Heart right ventricle (tissue), 16 donors: ENCODE data around the gene DGKE. TPM values are rescaled to one million over a fixed set of nuclear protein-coding genes. Genes with fewer than 3 reads are reported as not detected.
A peak's percentile ranks its signal among the peaks of the same experiment; 100 is the strongest.

Source experiments
- ATAC-seq, 8 donors: fragments of 200-7000 bp; cut with Tn5 transposase; one replicate each; pipeline ENCODE4 v1.9.1; 2020; ENCODE audit warnings: mild to moderate bottlenecking in 8 of 8, moderate library complexity in 8 of 8, moderate number of reproducible peaks in 1 of 8
- DNase-seq, 2 donors: peaks; one replicate each; pipeline ENCODE4 v3.0.0-alpha.2; 2020
- H3K27ac ChIP-seq, 10 donors: fragments of 200-600 bp; sonication (generic) in 2 of 10; one replicate each; pipeline versions ENCODE4 v1.5.0 to v1.8.0; 2020 to 2022; ENCODE audit warnings: mild to moderate bottlenecking in 3 of 10
- H3K27me3 ChIP-seq, 7 donors: fragments of 200-600 bp; one replicate each; pipeline ENCODE4 v1.8.0; 2021 to 2022; ENCODE audit warnings: mild to moderate bottlenecking in 2 of 7
- H3K36me3 ChIP-seq, 9 donors: fragments of 200-600 bp; sonication (generic) in 1 of 9; one replicate each; pipeline versions ENCODE4 v1.5.0 to v1.8.0; 2020 to 2022; ENCODE audit warnings: mild to moderate bottlenecking in 2 of 9
- H3K4me1 ChIP-seq, 9 donors: fragments of 200-600 bp; sonication (generic) in 1 of 9; one replicate each; pipeline versions ENCODE4 v1.5.0 to v1.8.0; 2020 to 2022; ENCODE audit warnings: mild to moderate bottlenecking in 4 of 9
- H3K4me3 ChIP-seq, 10 donors: fragments of 200-600 bp; sonication (generic) in 2 of 10; one replicate each; pipeline versions ENCODE4 v1.5.0 to v1.8.0; 2020 to 2022; ENCODE audit warnings: mild to moderate bottlenecking in 7 of 10, moderate library complexity in 2 of 10
- H3K9me3 ChIP-seq, 11 donors: fragments of 200-600 bp in 10 of 11; sonication (generic) in 2 of 11; one replicate each; pipeline versions ENCODE4 v1.5.0 to v1.8.0; 2013 to 2022; ENCODE audit warnings: mild to moderate bottlenecking in 2 of 11, control low read depth in 1 of 11, moderate library complexity in 1 of 11
- CTCF ChIP-seq, 9 donors: fragments of 200-600 bp; sonication (generic) in 2 of 9; IDR thresholded peaks; one replicate each; pipeline versions ENCODE4 v1.5.0 to v1.8.0; 2021 to 2022; ENCODE audit warnings: antibody characterized with exemption in 9 of 9, mild to moderate bottlenecking in 5 of 9, moderate library complexity in 1 of 9
- WGBS, 2 donors: extraction: QIAGEN DNeasy Blood & Tissue Kit; methylation state at CpG; one replicate each; pipeline ENCODE4 v1.1.7; 2013; ENCODE audit warnings: inconsistent platforms in 1 of 2; 5-methylcytosine and 5-hydroxymethylcytosine counted together
- intact Hi-C, 10 donors: fragments of 100-400 bp; cut with DNase I; formaldehyde crosslinking; loops; one replicate each; pipeline versions ENCODE4 v1.11.1 to v1.14.2; 2022
- polyA plus RNA-seq, 2 donors: library from polyadenylated mRNA; stranded (reverse); fragments of 200-250 nt; gene quantifications; one replicate each; pipeline ENCODE4 v1.2.3, GENCODE V29; 2013
- total RNA-seq, 10 donors: library from RNA; stranded (reverse); fragmentation: NEBNext Ultra II Directional in 3 of 10; extraction: Animal tissue kit (Norgen Biotek cat#: 25700) in 3 of 10; gene quantifications; one replicate each; pipeline versions ENCODE4 v1.2.1 to v1.2.4, GENCODE V29; 2021 to 2023
- donor health status: Arrhythmogenic right ventricular cardiomyopathy.
- donor health status: ischemic (EF 13 %, LVEDD 7.1; RV severe dilation, severe dysfunction).
- donor health status: healthy with polysubstance abuse.
- donor health status: DM: no; HTN: yes; CAD: no.
- donor health status: DM: no; HTN: no; CAD: no.
- donor health status: ischemic (EF 25% LVEDD 6.9; RV normal size, moderate dysfunction).
- donor health status: ischemic (EF 25% LVEDD 5.7; RV mildly dilated, moderate dysfunction).
- donor health status: healthy.
- donor health status: DM: yes; HTN: yes; CAD: no.
- donor health status: Ischemic cardiomyopathy.
- donor health status: ischemic (EF 35%, LVEDD 5.7; RV mildly dilated, moderate dysfunction).
- donor health status: nonischemic (EF 11% LVEDD 7.7; RV severe dilation, severe dysfunction).
- donor health status: DM: yes; HTN: yes; CAD: no.
- donor health status: PGD.
- donor health status: ischemic (EF 29% LVEDD 5.4; RV normal size, mild dysfunction).
- donor health status: nonischemic (EF 23%, LVEDD 6.1; RV moderate dilation, normal function).

The DGKE gene
- total and polyA plus RNA-seq, 12 donors = 0.71 to 5.3 (median 2.7) TPM

- ATAC-seq (peak in 6 of 8 donors; percentile 34 to 64 (median 42)), DNase-seq (peak; percentile 24 to 55)
- no peak for TF ChIP-seq CTCF (IDR thresholded peaks at IDR 0.05)
- Histone ChIP-seq H3K27ac (peak overlapping the region in 3 of 10 donors; percentile 29 to 95 (median 43)), H3K36me3 (peaks cover 0 to 75% (median 40%) of the 10 kb centered on the region in 9 donors), H3K9me3 (peaks cover 0 to 4% (median 0%) of the 10 kb centered on the region in 11 donors), H3K4me1 (peaks cover 5 to 63% (median 42%) of the 10 kb centered on the region in 9 donors), H3K27me3 (no peaks in the 10 kb centered on the region), H3K4me3 (no peak overlapping the region)
- intact Hi-C loops = no loop called here
- WGBS, 2 donors = 59 to 80% methylated on average over 9 of the region's 9 CpGs
These were observed 74.1 kb downstream of the DGKE start for GRCh38 chr17:56908001-56908542.

GRCh38 chr17:56909742-56910508, 76.0 kb downstream of the DGKE start:
- Histone ChIP-seq H3K27me3 (no peaks in the 10 kb centered on the region), H3K27ac (peak overlapping the region in 9 of 10 donors; percentile 47 to 95 (median 91)), H3K9me3 (no peaks in the 10 kb centered on the region), H3K36me3 (peaks cover 0 to 57% (median 27%) of the 10 kb centered on the region in 9 donors), H3K4me3 (peak overlapping the region in 6 of 10 donors; percentile 15 to 98 (median 78)), H3K4me1 (peaks cover 5 to 63% (median 46%) of the 10 kb centered on the region in 9 donors)
- TF ChIP-seq CTCF (IDR thresholded peaks at IDR 0.05) = no peak
- 51 to 71% methylated on average over 6 of the region's 6 CpGs for WGBS, 2 donors
- ATAC-seq (peak in 5 of 8 donors; percentile 3 to 52 (median 8)), DNase-seq (peak in 1 of 2 donors; percentile 29)
- intact Hi-C loops = loop anchor here in 3 of 10 donors (5.0 kb wide), 3 partner anchors 73 to 88 kb away; partner anchors contain the start of genes C17orf67 (in 1 of the 3) and DGKE (in 1 of the 3)

- ATAC-seq (no peak), DNase-seq (no peak)
- H3K36me3 ChIP-seq = peaks cover 0 to 49% (median 23%) of the 10 kb centered on the region in 9 donors
- H3K27me3 ChIP-seq = no peaks in the 10 kb centered on the region
- H3K4me1 ChIP-seq = peaks cover 5 to 70% (median 53%) of the 10 kb centered on the region in 9 donors
- TF ChIP-seq CTCF (IDR thresholded peaks at IDR 0.05) = no peak
- H3K4me3 ChIP-seq = peak overlapping the region in 7 of 10 donors; percentile 15 to 98 (median 89)
- H3K9me3 ChIP-seq = no peaks in the 10 kb centered on the region
- H3K27ac ChIP-seq = peak overlapping the region in 9 of 10 donors; percentile 47 to 95 (median 91)
- intact Hi-C loops = loop anchor here in 3 of 10 donors (5.0 kb wide), 3 partner anchors 73 to 88 kb away; partner anchors contain the start of genes C17orf67 (in 1 of the 3) and DGKE (in 1 of the 3)
- WGBS, 2 donors = 78 to 80% methylated on average over 7 of the region's 7 CpGs
These were observed 76.7 kb downstream of the DGKE start for GRCh38 chr17:56910509-56911235.
